Measurements from ENCODE around the gene MARCHF2.
A peak's percentile ranks its signal among the peaks of the same experiment; 100 is the strongest.

The MARCHF2 gene

GRCh38 chr19:8444677-8445487 is 31.8 kb downstream of the MARCHF2 start, which contains the start of gene HNRNPM (continued):
- TF ChIP-seq, protein P1, sequence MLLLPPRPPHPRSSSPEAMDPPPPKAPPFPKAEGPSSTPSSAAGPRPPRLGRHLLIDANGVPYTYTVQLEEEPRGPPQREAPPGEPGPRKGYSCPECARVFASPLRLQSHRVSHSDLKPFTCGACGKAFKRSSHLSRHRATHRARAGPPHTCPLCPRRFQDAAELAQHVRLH (tag by site-specific recombination; IDR thresholded peaks at IDR 0.05) = peak; percentile 57; the same call in 1 of the 2 replicates
- TF ChIP-seq ZNF121 (tag by site-specific recombination; IDR thresholded peaks at IDR 0.05) = no peak
- TF ChIP-seq ZNF621 (tag by site-specific recombination; IDR thresholded peaks at IDR 0.05) = no peak
- TF ChIP-seq ZNF23 (tag by site-specific recombination; IDR thresholded peaks at IDR 0.05; ENCODE audit: borderline replicate concordance) = 0 out of 2 replicates have a peak, but pooled peaks have one; percentile 10
- TF ChIP-seq ZBTB7A (tag by site-specific recombination; IDR thresholded peaks at IDR 0.05; ENCODE audit: low read depth) = no peak
- no peak for TF ChIP-seq ZNF670 (tag by site-specific recombination; IDR thresholded peaks at IDR 0.05; ENCODE audit: low read depth)
- TF ChIP-seq SETDB1 (IDR thresholded peaks at IDR 0.05; ENCODE audit: insufficient read length, low read length) = no peak
- TF ChIP-seq ZNF433 (tag by site-specific recombination; IDR thresholded peaks at IDR 0.05; ENCODE audit: low read depth) = no peak
- TF ChIP-seq ZNF624 (tag by site-specific recombination; IDR thresholded peaks at IDR 0.05) = no peak
- no peak for TF ChIP-seq GLI4 (tag by site-specific recombination; IDR thresholded peaks at IDR 0.05)
- 0 out of 2 replicates have a peak, but pooled peaks have one; percentile 17 for TF ChIP-seq ZNF24 (tag by site-specific recombination; IDR thresholded peaks at IDR 0.05)
- TF ChIP-seq ZNF302 (tag by site-specific recombination; IDR thresholded peaks at IDR 0.05; ENCODE audit: low read depth) = no peak
- TF ChIP-seq ZNF639 (tag by site-specific recombination; IDR thresholded peaks at IDR 0.05) = no peak
- no peak for TF ChIP-seq ZNF510 (tag by site-specific recombination; IDR thresholded peaks at IDR 0.05; ENCODE audit: insufficient replicate concordance)
- no peak for TF ChIP-seq BCL11B (tag by site-specific recombination; IDR thresholded peaks at IDR 0.05; ENCODE audit: low read depth)
- no peak for TF ChIP-seq ZNF114 (tag by site-specific recombination; IDR thresholded peaks at IDR 0.05)
- no peak for TF ChIP-seq ZNF521 (tag by site-specific recombination; IDR thresholded peaks at IDR 0.05)
- TF ChIP-seq SALL2 (tag by site-specific recombination; IDR thresholded peaks at IDR 0.05; ENCODE audit: borderline replicate concordance) = no peak
- no peak for TF ChIP-seq ZBTB6 (tag by site-specific recombination; IDR thresholded peaks at IDR 0.05)
- peak; percentile 81; the same call in 1 of the 2 replicates for TF ChIP-seq ZNF76 (tag by site-specific recombination; IDR thresholded peaks at IDR 0.05; ENCODE audit: borderline replicate concordance, low read depth)
- no peak for TF ChIP-seq ZNF837 (tag by site-specific recombination; IDR thresholded peaks at IDR 0.05)
- no peak for TF ChIP-seq ZNF19 (tag by site-specific recombination; IDR thresholded peaks at IDR 0.05; ENCODE audit: low read depth)
- TF ChIP-seq ZNF202 (tag by site-specific recombination; IDR thresholded peaks at IDR 0.05; ENCODE audit: borderline replicate concordance) = no peak
- TF ChIP-seq ZNF223 (tag by site-specific recombination; IDR thresholded peaks at IDR 0.05) = no peak; the same call in 1 of the 2 replicates
- TF ChIP-seq, protein P2, sequence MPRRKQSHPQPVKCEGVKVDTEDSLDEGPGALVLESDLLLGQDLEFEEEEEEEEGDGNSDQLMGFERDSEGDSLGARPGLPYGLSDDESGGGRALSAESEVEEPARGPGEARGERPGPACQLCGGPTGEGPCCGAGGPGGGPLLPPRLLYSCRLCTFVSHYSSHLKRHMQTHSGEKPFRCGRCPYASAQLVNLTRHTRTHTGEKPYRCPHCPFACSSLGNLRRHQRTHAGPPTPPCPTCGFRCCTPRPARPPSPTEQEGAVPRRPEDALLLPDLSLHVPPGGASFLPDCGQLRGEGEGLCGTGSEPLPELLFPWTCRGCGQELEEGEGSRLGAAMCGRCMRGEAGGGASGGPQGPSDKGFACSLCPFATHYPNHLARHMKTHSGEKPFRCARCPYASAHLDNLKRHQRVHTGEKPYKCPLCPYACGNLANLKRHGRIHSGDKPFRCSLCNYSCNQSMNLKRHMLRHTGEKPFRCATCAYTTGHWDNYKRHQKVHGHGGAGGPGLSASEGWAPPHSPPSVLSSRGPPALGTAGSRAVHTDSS (tag by site-specific recombination; IDR thresholded peaks at IDR 0.05) = no peak
- TF ChIP-seq, protein P3, sequence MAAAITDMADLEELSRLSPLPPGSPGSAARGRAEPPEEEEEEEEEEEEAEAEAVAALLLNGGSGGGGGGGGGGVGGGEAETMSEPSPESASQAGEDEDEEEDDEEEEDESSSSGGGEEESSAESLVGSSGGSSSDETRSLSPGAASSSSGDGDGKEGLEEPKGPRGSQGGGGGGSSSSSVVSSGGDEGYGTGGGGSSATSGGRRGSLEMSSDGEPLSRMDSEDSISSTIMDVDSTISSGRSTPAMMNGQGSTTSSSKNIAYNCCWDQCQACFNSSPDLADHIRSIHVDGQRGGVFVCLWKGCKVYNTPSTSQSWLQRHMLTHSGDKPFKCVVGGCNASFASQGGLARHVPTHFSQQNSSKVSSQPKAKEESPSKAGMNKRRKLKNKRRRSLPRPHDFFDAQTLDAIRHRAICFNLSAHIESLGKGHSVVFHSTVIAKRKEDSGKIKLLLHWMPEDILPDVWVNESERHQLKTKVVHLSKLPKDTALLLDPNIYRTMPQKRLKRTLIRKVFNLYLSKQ (tag by site-specific recombination; IDR thresholded peaks at IDR 0.05; ENCODE audit: borderline replicate concordance) = peak; percentile 29; the same call in 1 of the 2 replicates
- TF ChIP-seq ZFP69B (tag by site-specific recombination; IDR thresholded peaks at IDR 0.05) = no peak; the same call in 1 of the 2 replicates
- peak; percentile 74 for TF ChIP-seq ZXDB (tag by site-specific recombination; IDR thresholded peaks at IDR 0.05)
- no peak; the same call in 1 of the 2 replicates for TF ChIP-seq HOXD13 (CRISPR knock-in tag; IDR thresholded peaks at IDR 0.05; ENCODE audit: borderline replicate concordance)
- no peak; the same call in 1 of the 2 replicates for TF ChIP-seq ZNF561 (tag by site-specific recombination; IDR thresholded peaks at IDR 0.05; ENCODE audit: borderline replicate concordance)
- TF ChIP-seq ZNF785 (tag by site-specific recombination; IDR thresholded peaks at IDR 0.05) = no peak; the same call in 1 of the 2 replicates
- TF ChIP-seq YY2 (tag by site-specific recombination; IDR thresholded peaks at IDR 0.05) = peak; percentile 98
- TF ChIP-seq ZBTB26 (tag by site-specific recombination; optimal IDR thresholded peaks at IDR 0.05) = peak; percentile 94
- TF ChIP-seq PRDM1 (tag by site-specific recombination; IDR thresholded peaks at IDR 0.05) = no peak
